SW480 (cell line): ENCODE data around the gene ARHGAP18.

ENCODE experiments used
- DNase-seq: peaks from one replicate; pipeline ENCODE4 v3.0.0-alpha.2; 2016; ENCODE audit warnings: low spot score

Gene ARHGAP18

GRCh38 chr6:129725341-129725740, 15.4 kb upstream of the ARHGAP18 start:
- no peak for DNase-seq

DNA sequence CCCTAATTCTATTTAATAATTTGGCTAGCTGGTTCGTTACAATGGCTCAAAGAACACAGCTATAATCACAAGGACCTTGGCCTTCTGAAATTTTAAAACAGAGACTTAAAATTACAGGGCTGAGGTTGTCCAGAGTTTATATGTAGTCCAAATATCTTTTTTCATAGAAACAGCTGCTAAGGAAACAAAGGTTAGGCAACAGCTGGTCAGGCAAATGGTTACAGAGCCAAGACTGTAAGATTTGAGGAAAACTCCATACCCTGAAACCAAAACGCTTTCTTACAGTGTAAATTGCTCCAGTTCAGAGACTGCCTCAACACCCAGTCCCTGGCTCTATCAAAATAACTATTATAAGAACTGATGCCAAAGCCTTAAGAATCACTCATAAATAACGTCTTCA, 9.7 kb upstream of the ARHGAP18 start:
- no peak for DNase-seq

GRCh38 chr6:129717277-129717676, 7.3 kb upstream of the ARHGAP18 start:
- no peak for DNase-seq

- no peak for DNase-seq
These were observed 3.9 kb upstream of the ARHGAP18 start for GRCh38 chr6:129713806-129714333.

- DNase-seq = no peak
These were observed 1.3 kb upstream of the ARHGAP18 start for GRCh38 chr6:129711271-129711631.

GRCh38 chr6:129710450-129711270, 683 bp upstream of the ARHGAP18 start:
- no peak for DNase-seq

DNA sequence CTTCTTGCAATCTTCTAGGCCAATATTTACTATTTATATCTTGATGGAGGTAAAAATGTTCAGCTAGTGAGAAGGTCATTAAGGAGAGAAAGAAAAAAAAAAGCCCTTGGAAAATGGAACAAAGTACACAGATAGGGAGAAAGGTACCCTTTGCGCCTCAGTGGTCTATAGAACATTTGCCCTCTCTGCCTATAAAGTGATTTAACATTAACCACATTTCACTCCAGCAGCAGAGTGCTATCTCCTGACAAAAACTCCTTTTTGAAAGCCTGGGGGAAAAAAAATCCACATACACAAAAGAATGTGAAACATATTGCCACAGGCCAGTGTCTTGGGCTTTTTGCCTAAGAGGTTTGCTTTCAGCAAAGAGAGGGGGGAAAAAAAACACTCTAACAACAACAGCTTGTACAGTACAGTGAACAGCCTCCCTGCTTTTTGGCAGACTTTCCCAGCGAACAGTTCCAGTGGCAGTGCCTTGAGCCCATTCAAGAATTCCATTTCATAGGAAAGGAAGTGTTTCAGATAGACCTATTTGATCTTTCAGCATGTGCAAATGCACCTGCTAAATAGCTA, 695 bp downstream of the ARHGAP18 start:
- peak; percentile 39 for DNase-seq

DNA sequence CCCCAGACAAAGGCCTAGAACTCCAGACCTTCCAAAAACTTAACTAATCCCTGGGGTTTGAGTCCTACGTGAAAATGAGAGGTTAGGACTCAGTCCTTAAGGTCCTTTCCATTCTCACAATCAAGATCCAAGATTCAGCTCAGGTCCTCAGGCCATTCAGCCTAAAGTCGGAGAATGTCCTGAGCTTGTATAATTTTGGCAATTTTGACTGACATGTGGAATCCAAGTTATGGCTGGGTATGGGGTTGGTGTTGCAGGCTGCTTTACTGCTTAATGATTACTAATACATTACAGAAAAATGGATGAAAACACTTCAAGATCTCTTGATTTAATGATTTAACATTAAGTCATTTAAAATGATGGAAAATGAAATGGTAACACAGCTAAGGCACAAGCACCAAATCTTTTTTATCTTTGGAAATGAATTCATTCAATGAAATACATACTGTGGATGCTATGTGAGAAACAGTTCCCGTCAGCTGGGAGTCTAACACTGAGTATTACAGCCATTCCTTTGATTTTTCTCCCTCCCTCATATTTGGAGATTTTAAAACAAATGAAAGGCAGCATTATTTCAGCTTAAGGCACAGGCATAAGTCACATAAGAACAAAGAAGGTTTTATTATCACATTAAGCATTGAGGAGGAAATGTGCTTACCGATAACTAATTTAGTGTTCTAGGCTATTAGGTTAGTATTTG, 1.3 kb downstream of the ARHGAP18 start:
- no peak for DNase-seq

GRCh38 chr6:129707882-129708495, 2.0 kb downstream of the ARHGAP18 start:
- DNase-seq = no peak

- DNase-seq = no peak
These were observed 2.9 kb downstream of the ARHGAP18 start for GRCh38 chr6:129707028-129707427.

GRCh38 chr6:129705212-129705611, 4.8 kb downstream of the ARHGAP18 start:
- no peak for DNase-seq

GRCh38 chr6:129704708-129705107, 5.3 kb downstream of the ARHGAP18 start:
- no peak for DNase-seq

- DNase-seq = no peak
These were observed 8.1 kb downstream of the ARHGAP18 start for GRCh38 chr6:129701721-129702455.

DNA sequence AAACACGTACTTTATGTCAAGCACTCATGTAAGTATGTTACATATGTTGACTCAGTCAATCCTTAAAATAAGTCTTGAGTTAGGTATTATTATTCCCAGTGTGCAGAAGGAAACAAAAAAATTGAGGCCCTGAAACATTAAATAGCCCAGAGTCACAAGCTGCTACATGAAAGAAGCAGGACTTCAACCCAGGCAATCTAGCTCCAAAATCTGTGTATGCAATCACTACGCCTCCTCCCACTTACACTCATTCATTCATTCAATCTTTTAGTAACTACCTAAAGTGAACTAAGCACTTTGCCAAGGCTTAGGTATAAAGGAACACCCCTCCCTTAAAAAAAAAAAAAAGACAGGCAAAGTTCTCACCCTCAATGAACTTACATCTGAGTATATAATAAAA, 9.3 kb downstream of the ARHGAP18 start:
- DNase-seq = no peak

- DNase-seq = no peak
These were observed 10.3 kb downstream of the ARHGAP18 start for GRCh38 chr6:129699659-129700058.

DNA sequence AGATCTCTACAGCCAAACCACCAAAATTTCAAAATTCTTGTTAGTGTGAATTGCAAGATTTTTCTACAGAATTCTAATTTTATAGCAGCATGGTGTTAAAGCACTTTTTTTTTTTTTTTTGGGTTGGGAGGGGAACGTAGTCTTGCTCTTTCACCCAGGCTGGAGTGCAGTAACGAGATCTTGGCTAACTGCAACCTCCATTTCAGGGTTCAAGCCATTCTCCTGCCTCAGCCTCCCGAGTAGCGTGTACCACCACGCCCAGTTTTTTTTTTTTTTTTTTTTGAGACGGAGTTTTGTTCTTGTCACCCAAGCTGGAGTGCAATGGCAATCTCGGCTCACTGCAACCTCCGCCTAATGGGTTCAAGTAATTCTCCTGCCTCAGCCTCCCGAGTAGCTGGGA, 11.5 kb downstream of the ARHGAP18 start:
- no peak for DNase-seq

GRCh38 chr6:129697788-129698187, 12.2 kb downstream of the ARHGAP18 start:
- DNase-seq = no peak

GRCh38 chr6:129696843-129697242, 13.1 kb downstream of the ARHGAP18 start:
- no peak for DNase-seq

GRCh38 chr6:129696028-129696418, 14.0 kb downstream of the ARHGAP18 start:
- DNase-seq = no peak

- no peak for DNase-seq
These were observed 14.5 kb downstream of the ARHGAP18 start for GRCh38 chr6:129695373-129696027.

DNA sequence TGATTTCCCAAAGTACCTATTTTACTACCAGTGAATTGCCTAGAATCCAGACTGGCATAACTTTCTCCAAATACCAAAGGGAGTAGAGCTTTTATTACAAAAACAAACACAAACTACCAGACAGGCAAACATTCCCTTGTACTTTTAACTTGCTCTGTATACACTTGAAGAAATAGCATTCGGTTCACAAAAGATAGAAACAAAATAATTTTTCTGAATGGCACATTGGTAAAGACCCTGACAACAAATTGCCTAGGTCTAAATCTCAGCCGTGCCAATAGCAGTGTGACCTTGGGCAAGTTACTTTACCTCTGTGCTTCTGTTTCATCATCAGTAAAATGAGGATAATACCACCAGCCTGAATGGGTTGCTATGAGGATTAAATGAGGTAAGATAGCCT, 15.9 kb downstream of the ARHGAP18 start:
- no peak for DNase-seq
